ENCODE data around the gene EXT2.
A peak's percentile ranks its signal among the peaks of the same experiment; 100 is the strongest.

The EXT2 gene

GRCh38 chr11:44192017-44192385 is 96.5 kb downstream of the EXT2 start:
- DNase-seq: no peak
- intact Hi-C loops (cut with DNase I): no loop called here

- intact Hi-C loops (cut with DNase I): no loop called here
Measured at GRCh38 chr11:44192462-44193100, 97.1 kb downstream of the EXT2 start.

GRCh38 chr11:44193856-44194255 is 98.4 kb downstream of the EXT2 start:
- no peak for DNase-seq
- intact Hi-C loops (cut with DNase I): no loop called here

More at GRCh38 chr11:44192462-44193100, 97.1 kb downstream of the EXT2 start:
- no peak for DNase-seq

GRCh38 chr11:44198146-44198724 is 102.8 kb downstream of the EXT2 start:
- intact Hi-C loops (cut with DNase I): no loop called here
- DNase-seq: no peak

GRCh38 chr11:44199298-44199697 is 103.8 kb downstream of the EXT2 start:
- no peak for DNase-seq
- intact Hi-C loops (cut with DNase I): no loop called here

- DNase-seq: no peak
- intact Hi-C loops (cut with DNase I): no loop called here
Measured at GRCh38 chr11:44199816-44200215, 104.3 kb downstream of the EXT2 start.

- DNase-seq: no peak
- intact Hi-C loops (cut with DNase I): no loop called here
Measured at GRCh38 chr11:44203270-44204043, 108.0 kb downstream of the EXT2 start.

- intact Hi-C loops (cut with DNase I): no loop called here
- DNase-seq: no peak
Measured at GRCh38 chr11:44205352-44205751, 109.9 kb downstream of the EXT2 start.

GRCh38 chr11:44205836-44206235 is 110.4 kb downstream of the EXT2 start:
- intact Hi-C loops (cut with DNase I): no loop called here
- no peak for DNase-seq

GRCh38 chr11:44207292-44207691 is 111.8 kb downstream of the EXT2 start:
- DNase-seq: no peak
- intact Hi-C loops (cut with DNase I): no loop called here

GRCh38 chr11:44208976-44209603 is 113.6 kb downstream of the EXT2 start:
- no peak for DNase-seq
- intact Hi-C loops (cut with DNase I): no loop called here

- intact Hi-C loops (cut with DNase I): no loop called here
- DNase-seq: no peak
Measured at GRCh38 chr11:44212128-44212527, 116.7 kb downstream of the EXT2 start.

GRCh38 chr11:44213148-44213547 is 117.7 kb downstream of the EXT2 start:
- DNase-seq: no peak
- intact Hi-C loops (cut with DNase I): no loop called here

GRCh38 chr11:44217432-44217831 is 122.0 kb downstream of the EXT2 start:
- no peak for DNase-seq
- intact Hi-C loops (cut with DNase I): no loop called here

GRCh38 chr11:44219830-44220796 is 124.6 kb downstream of the EXT2 start:
- DNase-seq: no peak
- intact Hi-C loops (cut with DNase I): no loop called here

- intact Hi-C loops (cut with DNase I): no loop called here
Measured at GRCh38 chr11:44221456-44221855, 126.0 kb downstream of the EXT2 start.

GRCh38 chr11:44221992-44222391 is 126.5 kb downstream of the EXT2 start:
- intact Hi-C loops (cut with DNase I): no loop called here
- DNase-seq: no peak

More at GRCh38 chr11:44221456-44221855, 126.0 kb downstream of the EXT2 start:
- DNase-seq: no peak

- intact Hi-C loops (cut with DNase I): no loop called here
- no peak for DNase-seq
Measured at GRCh38 chr11:44223238-44223637, 127.8 kb downstream of the EXT2 start.

GRCh38 chr11:44224867-44225501 is 129.5 kb downstream of the EXT2 start:
- intact Hi-C loops (cut with DNase I): no loop called here
- no peak for DNase-seq

GRCh38 chr11:44226490-44226889 is 131.0 kb downstream of the EXT2 start:
- intact Hi-C loops (cut with DNase I): no loop called here
- peak in 1 of 10 donors; percentile 59 for DNase-seq
